DND-41 (cell line): ENCODE measurements around the gene CIAO3.

Source experiments
- ATAC-seq: fragments of 200-7000 bp; cut with Tn5 transposase; 3 replicates; pipeline ENCODE4 v1.9.1; 2021; ENCODE audit warnings: low read depth; ENCODE audit not compliant: insufficient read depth
- DNase-seq: peaks from one replicate; pipeline ENCODE4 v3.0.0-alpha.2; 2020
- H2AFZ ChIP-seq: 2 replicates; pipeline ENCODE4 v1.6.0; 2012; ENCODE audit warnings: low read depth, low read length
- H3K27ac ChIP-seq: 2 replicates; pipeline ENCODE4 v1.5.1; 2012; ENCODE audit warnings: low read length, inconsistent platforms
- H3K27me3 ChIP-seq: fragments of 200-600 bp; sonication (generic); 2 replicates; pipeline ENCODE4 v1.6.0; 2012; ENCODE audit warnings: low read length, mild to moderate bottlenecking, inconsistent platforms; ENCODE audit not compliant: insufficient read depth, poor library complexity
- H3K36me3 ChIP-seq: 2 replicates; pipeline ENCODE4 v1.5.1; 2012; ENCODE audit warnings: low read length, inconsistent platforms; ENCODE audit not compliant: insufficient read depth
- H3K4me1 ChIP-seq: 2 replicates; pipeline ENCODE4 v1.5.1; 2012; ENCODE audit warnings: mild to moderate bottlenecking, low read length; ENCODE audit not compliant: insufficient read depth
- H3K4me2 ChIP-seq: 2 replicates; pipeline ENCODE4 v1.6.0; 2012; ENCODE audit warnings: mild to moderate bottlenecking, moderate library complexity, low read length, inconsistent platforms; ENCODE audit not compliant: insufficient read depth
- H3K4me3 ChIP-seq, 2 experiments: fragments of 200-600 bp in 1 of 2; shearing (Covaris generic) in 1 of 2; 2 replicates each; pipeline ENCODE4 v1.5.1; 2012 to 2016; ENCODE audit warnings: inconsistent platforms in 2 of 2, low read length in 2 of 2, mild to moderate bottlenecking in 2 of 2, low read depth in 1 of 2, moderate library complexity in 1 of 2
- H3K79me2 ChIP-seq: 2 replicates; pipeline ENCODE4 v1.6.0; 2012; ENCODE audit warnings: low read length, inconsistent platforms; ENCODE audit not compliant: insufficient read depth
- H3K9ac ChIP-seq: 2 replicates; pipeline ENCODE4 v1.6.0; 2012; ENCODE audit warnings: low read depth, mild to moderate bottlenecking, inconsistent platforms, low read length, moderate library complexity
- H3K9me3 ChIP-seq: 2 replicates; pipeline ENCODE4 v1.5.1; 2012; ENCODE audit warnings: low read length, moderate library complexity, mild to moderate bottlenecking, inconsistent platforms; ENCODE audit not compliant: insufficient read depth, severe bottlenecking
- H4K20me1 ChIP-seq: 2 replicates; pipeline ENCODE4 v1.6.0; 2012; ENCODE audit warnings: low read length; ENCODE audit not compliant: insufficient read depth
- CTCF ChIP-seq: IDR thresholded peaks from 2 replicates; pipeline ENCODE4 v1.5.1; 2012; ENCODE audit warnings: borderline replicate concordance, low read length, moderate library complexity, mild to moderate bottlenecking; ENCODE audit not compliant: poor library complexity, severe bottlenecking; ENCODE audit errors: extremely low read depth
- EZH2 ChIP-seq: IDR thresholded peaks from 3 replicates; pipeline ENCODE4 v1.6.1; 2012; ENCODE audit warnings: borderline replicate concordance, low read depth, mild to moderate bottlenecking, moderate library complexity, low read length, inconsistent platforms; ENCODE audit not compliant: severe bottlenecking

CIAO3 gene

GRCh38 chr16:718922-719321 lies 21.9 kb downstream of the CIAO3 start:
- Histone ChIP-seq H3K9ac (peak overlapping the region; percentile 30), H4K20me1 (peaks cover 51% of the 10 kb centered on the region), H3K4me3 (0 out of 4 replicates have a peak overlapping the region, but pooled peaks of 1 of the 2 experiments have one; percentile 67), H3K27me3 (peaks cover 6% of the 10 kb centered on the region), H3K27ac (peak overlapping the region; percentile 79), H3K36me3 (peaks cover 12% of the 10 kb centered on the region; the same call in 1 of the 2 replicates), H3K4me2 (peak overlapping the region; percentile 86), H3K79me2 (peaks cover 18% of the 10 kb centered on the region), H3K4me1 (peaks cover 77% of the 10 kb centered on the region), H3K9me3 (no peaks in the 10 kb centered on the region), H2AFZ (no peak overlapping the region)
- DNase-seq = no peak
- TF ChIP-seq CTCF (no peak), EZH2 (no peak)
- ATAC-seq = no peak

DNA sequence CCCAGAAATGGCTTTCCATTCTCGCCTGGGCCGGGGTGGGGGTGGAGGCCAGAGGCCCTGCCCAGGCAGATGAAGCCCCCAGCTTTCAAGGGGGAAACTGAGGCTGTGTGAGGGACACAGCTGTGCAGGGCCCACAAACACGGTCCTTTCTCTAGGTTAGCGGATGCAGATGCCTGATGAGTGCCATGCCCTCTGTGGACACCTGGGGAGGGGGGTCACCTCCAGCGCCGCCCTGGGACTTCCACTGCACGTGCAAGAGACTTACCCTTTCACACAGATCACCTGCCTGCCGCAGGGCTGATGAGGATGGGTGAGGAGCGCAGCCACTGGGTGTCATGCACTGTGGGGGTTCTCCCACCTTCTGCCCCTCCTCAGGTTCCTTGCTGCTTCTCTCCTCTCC lies 22.4 kb downstream of the CIAO3 start:
- ATAC-seq = no peak
- peak overlapping the region; percentile 30; the same call in 1 of the 2 replicates for H3K9ac ChIP-seq
- H3K4me2 ChIP-seq = 0 out of 2 replicates have a peak overlapping the region, but pooled peaks have one; percentile 86

DNA sequence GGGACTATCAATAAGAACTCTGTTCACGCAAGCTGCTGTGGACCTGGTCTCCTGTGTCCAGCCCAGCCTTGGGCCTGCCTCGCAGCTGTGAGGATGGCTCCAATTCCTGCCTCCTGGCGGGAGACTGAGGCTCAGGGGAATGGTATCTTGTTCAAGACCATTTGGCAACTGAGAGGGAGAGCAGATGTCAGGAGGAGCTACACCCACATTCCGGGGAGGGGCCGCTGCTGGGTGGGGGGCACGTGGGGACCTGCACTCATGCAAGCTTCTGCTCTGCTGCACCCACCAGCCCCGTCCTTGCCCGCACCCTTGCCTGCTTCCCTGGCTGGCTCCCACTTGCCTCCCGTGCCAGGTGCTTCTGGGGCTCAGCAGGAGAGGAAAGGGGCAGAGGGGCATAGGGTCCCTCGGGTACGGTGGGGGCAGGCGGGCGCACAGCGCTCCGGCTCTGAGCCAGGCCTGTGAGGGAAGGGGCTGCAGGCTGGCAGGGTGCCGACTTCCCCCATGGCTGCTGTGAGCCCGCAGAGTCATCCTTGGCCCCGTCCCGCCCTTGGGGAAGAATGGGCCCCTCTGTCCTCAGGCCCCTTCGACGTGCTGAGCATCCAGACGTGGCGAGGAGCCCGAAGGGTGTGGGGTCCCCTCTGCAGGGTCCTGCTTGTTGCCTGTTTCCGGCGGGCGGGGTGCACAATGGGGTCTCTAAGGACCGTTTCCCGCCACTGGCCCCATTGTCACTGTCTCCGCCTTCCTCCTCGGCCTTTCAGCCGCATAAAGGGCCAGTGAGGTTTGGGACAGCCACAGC lies 23.1 kb downstream of the CIAO3 start:
- TF ChIP-seq CTCF = no peak
- no peak for TF ChIP-seq EZH2
- peaks cover 77% of the 10 kb centered on the region for H3K4me1 ChIP-seq
- ATAC-seq = no peak
- no peak overlapping the region for H3K9ac ChIP-seq
- no peak overlapping the region for H3K27ac ChIP-seq
- no peak for DNase-seq
- no peaks in the 10 kb centered on the region for H3K9me3 ChIP-seq
- H3K4me2 ChIP-seq = no peak overlapping the region
- H3K27me3 ChIP-seq = peaks cover 6% of the 10 kb centered on the region
- peaks cover 18% of the 10 kb centered on the region for H3K79me2 ChIP-seq
- H3K36me3 ChIP-seq = peaks cover 12% of the 10 kb centered on the region; the same call in 1 of the 2 replicates
- peaks cover 51% of the 10 kb centered on the region for H4K20me1 ChIP-seq
- no peak overlapping the region for H2AFZ ChIP-seq
- H3K4me3 ChIP-seq = no peak overlapping the region

More for the DNA sequence above, 22.4 kb downstream of the CIAO3 start:
- H4K20me1 ChIP-seq = peaks cover 51% of the 10 kb centered on the region
- TF ChIP-seq CTCF = no peak
- TF ChIP-seq EZH2 = no peak
- H3K79me2 ChIP-seq = peaks cover 18% of the 10 kb centered on the region
- peaks cover 77% of the 10 kb centered on the region for H3K4me1 ChIP-seq
- no peaks in the 10 kb centered on the region for H3K9me3 ChIP-seq
- no peak overlapping the region; the same call in 1 of the 2 replicates for H3K27ac ChIP-seq
- H3K4me3 ChIP-seq = no peak overlapping the region
- peaks cover 6% of the 10 kb centered on the region for H3K27me3 ChIP-seq
- no peak overlapping the region for H2AFZ ChIP-seq
- DNase-seq = no peak
- H3K36me3 ChIP-seq = peaks cover 12% of the 10 kb centered on the region; the same call in 1 of the 2 replicates
